Measurements from ENCODE around the gene KRTAP10-3. TPM values are rescaled to one million over a fixed set of nuclear protein-coding genes. Genes with fewer than 3 reads are reported as not detected.

The KRTAP10-3 gene
- polyA plus RNA-seq, 1 donor = not detected

GRCh38 chr21:44549525-44550211 lies 8.9 kb downstream of the KRTAP10-3 start:
- no peak for DNase-seq (ENCODE audit: low read depth)

DNA sequence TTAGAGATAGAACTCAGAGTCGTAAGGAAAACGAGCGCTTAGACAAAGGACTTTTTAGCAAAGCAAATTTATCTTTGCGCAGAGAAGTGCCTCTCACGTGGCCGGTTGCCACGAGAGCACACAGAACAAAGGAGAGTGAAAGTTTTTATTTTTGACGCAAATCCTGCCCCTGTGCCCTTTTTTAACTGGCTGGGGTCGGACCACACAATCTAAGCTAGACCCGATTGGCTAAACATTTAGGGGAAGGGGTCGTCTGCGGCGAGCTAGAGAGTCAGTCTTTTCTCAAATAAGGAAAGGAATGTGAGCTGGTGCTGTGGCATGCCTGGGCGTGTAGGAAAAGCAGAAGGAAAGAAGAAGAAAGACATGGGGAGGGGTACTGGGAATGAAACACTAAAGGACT lies 9.7 kb downstream of the KRTAP10-3 start:
- DNase-seq (ENCODE audit: low read depth) = no peak

GRCh38 chr21:44548381-44548780 lies 10.2 kb downstream of the KRTAP10-3 start:
- DNase-seq (ENCODE audit: low read depth) = no peak

- DNase-seq (ENCODE audit: low read depth) = no peak
These were observed 10.8 kb downstream of the KRTAP10-3 start for GRCh38 chr21:44547656-44548331.

GRCh38 chr21:44544566-44544965 lies 14.0 kb downstream of the KRTAP10-3 start:
- DNase-seq (ENCODE audit: low read depth) = no peak

- DNase-seq (ENCODE audit: low read depth) = no peak
These were observed 15.9 kb downstream of the KRTAP10-3 start for GRCh38 chr21:44542716-44543115.

DNA sequence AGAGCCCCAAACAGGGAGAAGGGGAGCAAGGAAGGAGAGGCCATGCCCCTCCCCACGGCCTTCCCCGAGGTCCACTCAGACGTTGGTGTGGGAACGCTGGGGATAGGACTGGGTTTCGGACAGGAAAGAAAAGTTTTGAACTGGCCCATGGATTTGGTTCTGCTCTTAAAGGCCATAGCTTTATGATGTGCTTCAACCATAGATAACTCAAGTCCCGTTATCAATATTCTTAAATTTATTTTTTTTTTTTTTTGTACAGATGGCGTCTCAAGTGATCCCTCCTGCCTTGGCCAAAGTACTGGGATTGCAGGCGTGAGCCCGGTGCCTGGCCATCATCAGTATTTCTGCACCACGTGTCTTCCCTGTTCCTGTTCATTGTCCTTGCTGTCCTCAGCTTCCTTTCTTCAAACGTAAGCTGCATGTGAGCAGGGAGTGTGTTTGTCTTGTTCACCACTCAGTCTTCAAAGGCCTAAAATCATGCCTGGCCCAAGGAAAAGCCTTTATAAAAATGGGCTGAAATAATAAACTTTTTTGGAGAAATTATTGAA lies 17.8 kb downstream of the KRTAP10-3 start:
- DNase-seq (ENCODE audit: low read depth) = no peak

DNA sequence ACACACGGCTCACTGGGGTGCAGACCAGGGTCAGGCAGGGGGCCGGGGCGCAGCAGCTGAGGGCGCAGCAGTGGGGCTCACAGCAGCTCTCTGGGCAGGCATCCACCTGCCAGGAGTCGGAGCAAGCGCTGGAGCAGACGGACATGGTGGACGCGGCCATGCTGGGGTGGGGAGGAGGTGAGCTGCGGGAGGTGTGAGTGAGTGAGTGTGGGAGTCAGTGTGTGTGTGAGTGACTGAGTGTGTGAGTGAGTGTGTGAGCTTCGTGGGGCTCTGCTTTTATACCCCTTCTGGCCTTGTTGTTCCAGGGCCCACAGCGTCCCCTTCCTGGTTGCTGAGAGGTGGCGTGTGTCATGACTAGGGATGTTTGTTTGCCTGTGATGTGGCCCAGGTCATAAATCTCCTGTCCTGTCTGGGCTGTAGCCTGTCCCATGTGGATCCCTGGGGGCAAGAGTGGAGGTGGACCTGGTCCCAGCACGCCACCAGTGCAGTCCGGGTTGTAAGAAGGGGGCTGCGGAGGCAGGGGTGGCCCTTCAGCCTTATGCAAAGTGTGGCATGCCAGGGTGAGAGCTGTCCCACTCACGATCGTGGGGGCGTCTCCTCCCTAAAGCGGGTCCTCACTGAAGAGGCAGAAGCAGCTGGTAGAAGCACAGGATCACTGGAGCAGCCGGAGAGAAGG lies 18.5 kb downstream of the KRTAP10-3 start, which contains the start of gene KRTAP10-1:
TSS of gene KRTAP10-1 (minus strand) at position 205 of the 676 bp plus-strand sequence. CDS start at position 160, 45 bp downstream.
- DNase-seq (ENCODE audit: low read depth) = no peak

DNA sequence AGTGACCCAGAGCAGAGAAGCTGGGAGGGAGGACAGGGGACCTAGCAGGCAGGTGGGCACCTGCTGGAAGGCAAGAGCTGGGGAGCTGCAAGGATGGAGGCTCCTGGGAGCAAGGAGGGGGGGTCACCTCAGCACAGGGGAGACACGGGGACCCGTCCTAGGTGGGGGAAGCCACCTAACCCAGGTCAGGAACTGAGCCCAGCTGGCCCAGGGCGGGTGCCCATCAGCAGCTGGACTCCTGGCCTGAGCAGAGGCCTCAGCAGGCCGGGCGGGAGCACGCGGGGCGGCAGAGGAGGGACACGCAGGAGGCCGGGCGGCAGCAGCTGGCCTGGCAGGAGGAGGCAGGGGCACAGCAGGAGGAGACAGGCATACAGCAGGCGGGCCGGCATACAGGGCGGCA lies 19.5 kb downstream of the KRTAP10-3 start:
- DNase-seq (ENCODE audit: low read depth) = no peak

DNA sequence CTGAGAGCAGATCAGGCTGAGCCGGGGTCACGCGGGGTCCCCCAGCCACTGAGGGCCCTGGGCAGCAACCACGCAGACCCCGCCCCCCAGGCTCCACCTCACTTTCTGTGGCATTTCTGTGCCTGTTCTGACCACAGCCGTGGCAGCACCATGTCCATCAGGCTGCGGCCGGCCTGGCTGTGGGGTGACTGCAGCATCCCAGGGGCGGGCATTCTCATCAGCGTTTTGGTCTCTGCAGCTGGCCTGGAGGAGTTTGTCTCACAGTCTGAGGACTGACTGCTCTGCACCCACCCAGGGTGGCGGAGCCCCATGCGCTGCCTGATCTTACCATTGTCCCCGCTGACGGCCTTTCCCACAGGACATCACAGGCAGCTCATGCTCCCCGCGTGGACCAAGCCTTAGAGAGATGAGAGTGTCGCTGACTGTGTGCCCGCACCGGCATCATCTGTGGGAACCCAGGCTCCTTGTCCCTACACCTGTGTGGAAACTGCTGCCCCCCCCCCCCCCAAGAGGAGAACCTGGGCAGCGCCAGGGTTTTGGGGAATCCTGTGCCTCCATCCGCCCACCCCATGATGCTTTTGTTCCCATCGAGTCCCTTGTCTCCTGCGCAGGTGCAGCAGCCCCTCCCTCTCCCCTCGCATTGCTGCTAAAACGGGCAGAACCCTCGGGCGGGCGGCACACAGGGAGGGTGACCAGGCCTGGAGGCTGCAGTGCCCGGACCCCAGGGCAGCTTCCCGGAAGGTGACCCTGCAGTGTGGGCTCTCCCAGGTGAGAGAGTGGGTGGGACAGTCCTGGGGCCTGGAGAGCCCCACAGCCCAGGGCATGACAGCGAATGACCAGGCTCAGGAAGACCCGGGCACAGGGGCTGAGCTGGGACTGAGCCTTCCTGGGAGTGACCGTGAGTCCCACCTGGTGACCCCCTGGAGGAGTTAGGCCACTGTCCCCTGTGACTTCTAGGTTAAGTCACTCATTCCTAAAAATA lies 20.4 kb downstream of the KRTAP10-3 start:
- no peak for DNase-seq (ENCODE audit: low read depth)

DNA sequence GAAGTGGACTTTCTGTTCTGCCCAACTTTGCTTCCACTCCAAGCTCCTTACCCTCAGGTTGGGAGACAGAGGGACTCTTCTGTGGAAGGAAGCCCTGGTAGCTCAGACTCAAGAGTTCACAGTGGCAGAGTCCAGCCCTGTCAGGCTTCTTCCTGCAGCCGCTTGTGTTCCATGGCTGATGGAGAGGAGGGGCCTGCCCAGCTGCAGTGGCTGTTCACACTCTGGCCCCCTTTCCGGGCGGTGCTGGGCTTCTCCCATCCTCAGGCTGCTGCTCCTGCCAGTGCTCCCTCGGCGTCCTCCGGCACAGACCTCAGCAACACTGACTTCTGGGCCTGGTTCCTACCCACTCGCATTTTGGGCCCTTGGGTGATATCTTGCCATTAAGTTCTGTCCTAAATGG lies 22.6 kb downstream of the KRTAP10-3 start:
- DNase-seq (ENCODE audit: low read depth) = no peak

- no peak for DNase-seq (ENCODE audit: low read depth)
These were observed 23.9 kb downstream of the KRTAP10-3 start for GRCh38 chr21:44534688-44535087.

GRCh38 chr21:44533891-44534627 lies 24.5 kb downstream of the KRTAP10-3 start:
- no peak for DNase-seq (ENCODE audit: low read depth)

DNA sequence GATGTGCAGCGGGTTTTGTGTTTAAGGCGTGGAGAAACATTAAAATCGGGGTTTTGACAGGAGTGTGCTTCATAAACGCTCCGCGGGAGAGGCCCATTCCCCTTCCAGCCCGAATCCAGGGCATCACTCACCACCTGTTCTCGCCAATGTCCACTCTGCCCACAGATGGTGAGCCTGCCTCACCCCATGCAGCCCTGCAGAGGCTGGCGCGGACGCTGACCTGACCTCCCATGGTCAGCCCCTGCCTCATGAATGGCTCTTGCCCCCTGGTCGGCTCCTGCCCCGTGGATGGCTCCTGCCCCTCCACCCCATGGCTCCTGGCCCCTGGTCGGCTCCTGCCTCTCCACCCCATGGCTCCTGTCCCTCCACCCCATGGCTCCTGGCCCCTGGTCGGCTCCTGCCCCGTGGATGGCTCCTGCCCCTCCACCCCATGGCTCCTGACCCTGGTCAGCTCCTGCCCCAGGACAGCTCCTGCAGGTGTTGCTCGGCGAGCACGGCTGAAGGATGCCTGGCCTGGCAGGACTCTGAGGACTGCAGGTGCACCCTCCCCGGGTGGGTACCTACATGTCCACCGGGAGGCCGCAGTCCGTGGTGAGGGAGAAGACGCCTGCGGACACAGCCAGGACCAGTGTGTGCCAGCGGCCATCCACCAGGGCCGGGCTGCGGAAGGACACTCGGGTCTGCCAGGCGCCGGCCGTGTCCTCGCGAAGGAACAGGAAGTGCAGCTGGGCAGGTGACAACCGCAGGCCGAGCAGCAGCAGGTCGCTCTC lies 25.3 kb downstream of the KRTAP10-3 start:
- DNase-seq (ENCODE audit: low read depth) = no peak

DNA sequence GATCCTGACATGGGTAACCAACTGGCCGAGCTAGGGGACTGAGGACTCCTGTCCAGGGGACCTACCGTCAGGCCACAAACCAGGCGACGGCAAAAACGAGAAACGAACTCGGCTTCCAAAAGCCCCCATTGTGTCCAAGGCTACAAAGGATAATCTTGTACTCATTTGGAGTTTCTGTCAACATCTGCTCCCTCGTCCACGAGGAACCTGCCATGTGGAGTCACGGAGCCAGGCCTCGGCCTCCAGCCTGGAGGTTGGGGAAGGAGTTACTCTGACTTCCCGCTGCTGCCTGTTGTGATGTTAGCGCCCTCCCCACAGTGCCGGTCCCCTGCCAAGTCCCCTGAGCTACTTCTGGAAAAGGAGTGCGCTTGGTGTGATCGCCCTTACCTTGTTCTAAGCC lies 25.9 kb downstream of the KRTAP10-3 start:
- DNase-seq (ENCODE audit: low read depth) = no peak

DNA sequence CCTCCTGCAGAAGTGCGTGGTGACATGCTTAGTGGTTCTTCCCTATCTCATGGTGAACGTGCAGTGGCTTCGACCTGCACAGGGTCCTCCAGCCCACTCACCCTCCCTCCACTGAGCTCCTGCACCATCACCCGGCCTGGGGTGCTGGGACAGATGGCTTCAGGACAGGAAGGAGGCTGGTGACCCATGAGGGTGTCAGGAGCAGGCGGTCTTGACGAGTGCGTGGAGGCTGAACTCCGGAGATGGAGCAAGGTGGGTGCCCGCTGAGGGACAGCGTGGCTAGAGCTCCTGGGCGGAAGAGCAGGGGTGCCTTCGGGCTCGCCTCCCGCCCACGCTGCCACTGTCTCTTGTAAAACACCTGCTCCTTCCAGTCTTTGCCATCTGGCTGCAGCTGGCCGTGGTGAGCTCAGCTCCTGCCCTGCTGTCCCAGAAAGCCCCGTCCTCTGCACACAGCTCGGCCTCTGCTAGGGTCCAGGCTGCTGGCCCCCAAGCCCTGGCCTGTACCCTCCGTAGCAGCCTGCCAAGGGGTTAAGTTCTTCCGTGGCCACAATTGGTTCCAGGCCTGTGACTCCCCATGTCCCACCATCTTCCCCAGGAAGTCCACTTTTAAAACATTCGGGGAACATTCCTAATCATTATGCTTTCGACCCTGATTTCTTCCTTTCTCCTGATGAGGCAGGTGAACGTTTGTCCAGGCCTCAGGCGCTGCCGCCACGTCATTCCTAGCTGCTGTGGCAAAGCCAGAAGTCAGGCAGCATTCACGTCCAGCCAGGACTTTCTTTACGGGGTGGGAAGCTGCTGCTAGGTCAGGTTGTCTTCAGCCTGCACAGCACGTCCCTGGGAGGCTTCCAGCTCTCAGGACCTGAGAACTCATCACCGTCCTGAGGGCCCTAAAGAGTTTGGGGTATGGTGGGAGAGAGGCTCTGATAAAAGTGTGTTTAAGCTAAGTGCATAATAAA lies 26.7 kb downstream of the KRTAP10-3 start:
- DNase-seq (ENCODE audit: low read depth) = no peak

GRCh38 chr21:44530903-44531605 lies 27.5 kb downstream of the KRTAP10-3 start:
- DNase-seq (ENCODE audit: low read depth) = no peak
